T-helper 22 cell (primary cell): ENCODE results near the gene AFM.
"Not testable (repeated sequence)": the region's sequence is repeated elsewhere in the genome, so short reads cannot be mapped to it uniquely, and the experiment has no call there.

Source experiments
- DNase-seq: peaks from one replicate; pipeline ENCODE4 v3.0.0-alpha.2; 2020; ENCODE audit warnings: low read depth

Gene AFM

GRCh38 chr4:73508651-73509050, 27.1 kb downstream of the AFM start:
- no peak for DNase-seq

- DNase-seq: no peak
These were observed 36.8 kb downstream of the AFM start for GRCh38 chr4:73518340-73518739.

GRCh38 chr4:73520821-73521220, 39.3 kb downstream of the AFM start:
- DNase-seq: no peak

- DNase-seq: no peak
These were observed 41.6 kb downstream of the AFM start for GRCh38 chr4:73523126-73523525.

- DNase-seq: no peak
These were observed 44.1 kb downstream of the AFM start for GRCh38 chr4:73525611-73526010.

GRCh38 chr4:73527196-73527595, 45.7 kb downstream of the AFM start:
- DNase-seq: no peak

- DNase-seq: no peak
These were observed 46.6 kb downstream of the AFM start for GRCh38 chr4:73528171-73528570.

GRCh38 chr4:73533515-73534422, 52.2 kb downstream of the AFM start:
- DNase-seq: no peak

- no peak for DNase-seq
These were observed 56.6 kb downstream of the AFM start for GRCh38 chr4:73538162-73538561.

- DNase-seq: no peak
These were observed 57.8 kb downstream of the AFM start for GRCh38 chr4:73539386-73539785.

GRCh38 chr4:73540826-73541225, 59.3 kb downstream of the AFM start:
- no peak for DNase-seq

- DNase-seq: no peak
These were observed 59.7 kb downstream of the AFM start for GRCh38 chr4:73541251-73541650.

GRCh38 chr4:73544620-73545019, 63.1 kb downstream of the AFM start:
- DNase-seq: no peak

GRCh38 chr4:73550865-73551264, 69.3 kb downstream of the AFM start:
- not testable (repeated sequence) for DNase-seq
